Pancreas (tissue), 10 donors: ENCODE results near the gene ARHGAP6. TPM values are rescaled to one million over a fixed set of nuclear protein-coding genes. Genes with fewer than 3 reads are reported as not detected.
A peak's percentile ranks its signal among the peaks of the same experiment; 100 is the strongest.

Experiments
- ATAC-seq, 4 donors: fragments of 200-7000 bp; cut with Tn5 transposase; one replicate each; pipeline versions ENCODE4 v1.8.0 to v1.9.1; 2020; ENCODE audit warnings: mild to moderate bottlenecking in 4 of 4, moderate library complexity in 4 of 4
- DNase-seq, 6 donors: peaks; one replicate each; pipeline ENCODE4 v3.0.0-alpha.2; 2020
- FAIRE-seq: peaks from 2 replicates; lab custom pipeline; 2012; peaks lifted over from hg19 to GRCh38; lab: Jason Lieb, UNC
- H3K27ac ChIP-seq, 4 donors: fragments of 200-600 bp; sonication (generic); 1 replicate in 3 of 4; 2 replicates in 1 of 4; pipeline versions ENCODE4 v1.5.0 to v1.8.0; 2020
- H3K27me3 ChIP-seq, 4 donors: fragments of 200-600 bp; one replicate each; pipeline ENCODE4 v1.8.0; 2021
- H3K36me3 ChIP-seq, 3 donors: fragments of 200-600 bp; sonication (generic) in 1 of 3; one replicate each; pipeline versions ENCODE4 v1.5.0 to v1.8.0; 2020 to 2021
- H3K4me1 ChIP-seq, 3 donors: fragments of 200-600 bp; one replicate each; pipeline ENCODE4 v1.8.0; 2021
- H3K4me3 ChIP-seq, 4 donors: fragments of 200-600 bp; sonication (generic) in 2 of 4; one replicate each; pipeline versions ENCODE4 v1.5.0 to v1.8.0; 2020 to 2021
- H3K9me3 ChIP-seq, 4 donors: fragments of 200-600 bp; one replicate each; pipeline ENCODE4 v1.8.0; 2021
- WGBS, 2 donors: extraction: QIAGEN DNeasy Blood & Tissue Kit; methylation state at CpG; one replicate each; pipeline ENCODE4 v1.1.7; 2013; 5-methylcytosine and 5-hydroxymethylcytosine counted together
- intact Hi-C, 3 donors: fragments of 100-400 bp; cut with DNase I; formaldehyde crosslinking; loops; one replicate each; pipeline versions ENCODE4 v1.11.1 to v1.14.2; 2022
- polyA plus RNA-seq, 2 donors: library from polyadenylated mRNA; stranded (reverse); fragments of 200-250 nt; gene quantifications; one replicate each; pipeline ENCODE4 v1.2.3, GENCODE V29; 2013
- total RNA-seq, 6 donors: library from RNA; stranded (reverse); fragmentation: NEBNext Ultra II Directional in 4 of 6; extraction: Animal tissue kit (Norgen Biotek cat#: 25700) in 4 of 6; gene quantifications; one replicate each; pipeline versions ENCODE4 v1.2.1 to v1.2.4, GENCODE V29; 2021 to 2023
- TF ChIP-seq, protein P1 (sequence below), 4 donors: fragments of 200-600 bp; sonication (generic) in 3 of 4; IDR thresholded peaks; one replicate each; pipeline versions ENCODE4 v1.5.0 to v1.8.0; 2021; ENCODE audit warnings: antibody characterized with exemption in 4 of 4
- donor health status: healthy with polysubstance abuse.
- donor health status: DM: no; HTN: no; CAD: no; lungs with moderate emphysema.
- donor health status: DM: no; HTN: no; CAD: no.
- donor health status: control.
- donor health status: control.
- donor health status: Bipolar disorder and iron deficiency.
- donor health status: DM: yes; HTN: yes; CAD: no.
- donor health status: DM: no; HTN: no; CAD: no.
- donor health status: DM: no; HTN: no; CAD: no.
- donor health status: DM: yes; HTN: yes; CAD: no.

Gene ARHGAP6
- total and polyA plus RNA-seq, 8 donors = 0.79 to 3.3 (median 1.1) TPM

DNA sequence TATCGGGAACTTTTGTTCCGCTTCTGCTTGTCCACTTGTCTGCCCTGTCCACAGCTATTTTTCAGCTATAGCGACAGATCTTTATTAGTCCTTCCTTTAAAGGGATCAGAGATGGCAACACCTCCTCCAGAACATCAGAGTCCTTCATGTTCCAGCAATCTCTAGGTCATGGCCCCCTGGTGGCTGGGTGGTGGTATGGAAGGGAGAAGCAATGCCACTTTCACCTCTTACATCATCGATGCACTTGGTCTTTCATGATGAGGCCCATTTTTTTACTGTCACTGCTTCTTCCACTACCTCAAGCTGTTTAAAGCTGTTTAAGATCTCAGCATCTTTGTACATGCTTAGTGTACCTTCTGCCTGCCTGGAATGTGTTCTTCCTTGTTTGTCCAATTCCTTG lies 106.7 kb downstream of the ARHGAP6 start:
- peak in 1 of 6 donors; percentile 17 for DNase-seq
- intact Hi-C loops = no loop called here
- Histone ChIP-seq H3K9me3 (no peaks in the 10 kb centered on the region), H3K4me3 (no peak overlapping the region), H3K27ac (no peak overlapping the region), H3K4me1 (no peaks in the 10 kb centered on the region), H3K36me3 (no peaks in the 10 kb centered on the region), H3K27me3 (peaks cover 0 to 3% (median 0%) of the 10 kb centered on the region in 4 donors)
- TF ChIP-seq, protein P1, sequence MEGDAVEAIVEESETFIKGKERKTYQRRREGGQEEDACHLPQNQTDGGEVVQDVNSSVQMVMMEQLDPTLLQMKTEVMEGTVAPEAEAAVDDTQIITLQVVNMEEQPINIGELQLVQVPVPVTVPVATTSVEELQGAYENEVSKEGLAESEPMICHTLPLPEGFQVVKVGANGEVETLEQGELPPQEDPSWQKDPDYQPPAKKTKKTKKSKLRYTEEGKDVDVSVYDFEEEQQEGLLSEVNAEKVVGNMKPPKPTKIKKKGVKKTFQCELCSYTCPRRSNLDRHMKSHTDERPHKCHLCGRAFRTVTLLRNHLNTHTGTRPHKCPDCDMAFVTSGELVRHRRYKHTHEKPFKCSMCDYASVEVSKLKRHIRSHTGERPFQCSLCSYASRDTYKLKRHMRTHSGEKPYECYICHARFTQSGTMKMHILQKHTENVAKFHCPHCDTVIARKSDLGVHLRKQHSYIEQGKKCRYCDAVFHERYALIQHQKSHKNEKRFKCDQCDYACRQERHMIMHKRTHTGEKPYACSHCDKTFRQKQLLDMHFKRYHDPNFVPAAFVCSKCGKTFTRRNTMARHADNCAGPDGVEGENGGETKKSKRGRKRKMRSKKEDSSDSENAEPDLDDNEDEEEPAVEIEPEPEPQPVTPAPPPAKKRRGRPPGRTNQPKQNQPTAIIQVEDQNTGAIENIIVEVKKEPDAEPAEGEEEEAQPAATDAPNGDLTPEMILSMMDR (IDR thresholded peaks at IDR 0.05) = peak in 1 of 4 donors; percentile 22
- FAIRE-seq = no peak
- 89 to 93% methylated on average over 4 of the region's 4 CpGs for WGBS, 2 donors
- ATAC-seq = no peak

- H3K27me3 ChIP-seq = peaks cover 0 to 10% (median 2%) of the 10 kb centered on the region in 4 donors
- no peak for ATAC-seq
These were observed 108.6 kb downstream of the ARHGAP6 start for GRCh38 chrX:11557120-11557519.

DNA sequence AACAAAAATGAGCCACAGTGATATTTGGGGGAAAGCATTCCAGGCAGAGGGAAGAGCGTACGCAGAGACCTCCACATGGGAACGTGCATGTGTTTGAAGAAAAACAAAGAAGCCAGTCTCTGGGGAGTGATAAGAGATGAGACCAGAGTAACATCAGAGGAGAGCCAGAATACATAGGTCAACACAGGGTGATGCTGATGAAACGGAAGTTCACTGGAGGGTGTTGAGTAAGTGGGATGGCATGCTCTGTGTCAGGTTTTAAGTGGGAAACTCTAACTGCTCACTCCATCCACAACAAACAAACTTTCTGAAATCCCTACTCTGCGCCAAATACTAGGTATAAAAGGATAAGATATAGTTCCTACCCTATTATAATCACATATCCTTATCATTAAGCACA lies 110.0 kb downstream of the ARHGAP6 start:
- FAIRE-seq = no peak
- H3K27ac ChIP-seq = no peak overlapping the region
- 59 to 66% methylated on average over 5 of the region's 5 CpGs for WGBS, 2 donors

More at GRCh38 chrX:11557120-11557519, 108.6 kb downstream of the ARHGAP6 start:
- WGBS, 2 donors = 7 to 19% methylated on average over 2 of the region's 2 CpGs
- no peak overlapping the region for H3K27ac ChIP-seq
- DNase-seq (no peak), FAIRE-seq (no peak)
- H3K4me3 ChIP-seq = no peak overlapping the region
- intact Hi-C loops = no loop called here
- no peaks in the 10 kb centered on the region for H3K9me3 ChIP-seq
- TF ChIP-seq, protein P1 (IDR thresholded peaks at IDR 0.05) = no peak
- H3K4me1 ChIP-seq = no peaks in the 10 kb centered on the region
- H3K36me3 ChIP-seq = no peaks in the 10 kb centered on the region

GRCh38 chrX:11553594-11553993 lies 112.1 kb downstream of the ARHGAP6 start:
- FAIRE-seq (no peak), ATAC-seq (no peak), DNase-seq (no peak)
- Histone ChIP-seq H3K27ac (no peak overlapping the region), H3K9me3 (no peaks in the 10 kb centered on the region), H3K27me3 (peaks cover 0 to 15% (median 4%) of the 10 kb centered on the region in 4 donors), H3K4me3 (no peak overlapping the region), H3K4me1 (no peaks in the 10 kb centered on the region), H3K36me3 (no peaks in the 10 kb centered on the region)
- intact Hi-C loops = no loop called here
- TF ChIP-seq, protein P1 (IDR thresholded peaks at IDR 0.05) = no peak
- 71 to 75% methylated on average over 1 of the region's 1 CpG for WGBS, 2 donors

More for the DNA sequence above, 110.0 kb downstream of the ARHGAP6 start:
- TF ChIP-seq, protein P1 (IDR thresholded peaks at IDR 0.05) = no peak
- DNase-seq (no peak), ATAC-seq (no peak)
- H3K4me3 ChIP-seq = no peak overlapping the region
- intact Hi-C loops = no loop called here
- no peaks in the 10 kb centered on the region for H3K36me3 ChIP-seq
- H3K27me3 ChIP-seq = peaks cover 0 to 10% (median 4%) of the 10 kb centered on the region in 4 donors
- no peaks in the 10 kb centered on the region for H3K4me1 ChIP-seq
- no peaks in the 10 kb centered on the region for H3K9me3 ChIP-seq

DNA sequence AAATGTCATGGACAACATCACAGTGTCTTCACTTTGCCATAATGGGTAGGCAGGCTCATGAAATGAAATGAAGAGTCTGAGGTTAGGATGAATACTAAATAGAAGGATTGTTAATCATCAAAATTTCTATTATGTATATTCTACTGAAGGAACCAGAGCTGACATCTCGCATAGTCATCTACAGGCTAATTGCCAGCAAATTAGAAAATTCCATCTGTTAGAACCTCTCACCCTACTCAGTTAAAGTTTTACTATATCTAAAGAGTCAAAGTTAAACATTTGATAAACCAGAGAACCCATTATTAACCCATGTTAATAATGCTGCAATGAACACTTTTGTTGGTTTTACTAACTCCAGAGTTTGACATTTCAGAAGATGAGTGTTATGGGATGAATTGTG lies 114.6 kb downstream of the ARHGAP6 start:
- DNase-seq = no peak
- Histone ChIP-seq H3K27ac (no peak overlapping the region), H3K27me3 (peaks cover 0 to 15% (median 4%) of the 10 kb centered on the region in 4 donors), H3K9me3 (no peaks in the 10 kb centered on the region), H3K4me1 (no peaks in the 10 kb centered on the region), H3K4me3 (no peak overlapping the region), H3K36me3 (no peaks in the 10 kb centered on the region)
- 34 to 45% methylated on average over 1 of the region's 1 CpG for WGBS, 2 donors
- no peak for FAIRE-seq
- ATAC-seq = no peak
- intact Hi-C loops = no loop called here
- TF ChIP-seq, protein P1 (IDR thresholded peaks at IDR 0.05) = no peak
